Posterior cingulate gyrus (tissue), 11 donors: ENCODE data around the gene PPM1H.

ENCODE experiments used
- DNase-seq, 10 donors: peaks; one replicate each; pipeline versions ENCODE4 v3.0.0 to v3.0.0-alpha.2; 2020 to 2021; ENCODE audit warnings: mixed read lengths in 3 of 10
- intact Hi-C: fragments of 100-400 bp; cut with DNase I; formaldehyde crosslinking; loops from one replicate; pipeline ENCODE4 v1.15.1; 2023

The PPM1H gene

GRCh38 chr12:62601765-62602164 lies 333.2 kb downstream of the PPM1H start:
- intact Hi-C loops: loop anchor here (10.0 kb wide), 2 partner anchors 113 to 333 kb away; partner anchors contain the start of gene PPM1H
- DNase-seq: no peak

GRCh38 chr12:62599854-62600437 lies 335.0 kb downstream of the PPM1H start:
- intact Hi-C loops: loop anchor here (10.0 kb wide), 2 partner anchors 115 to 335 kb away; partner anchors contain the start of gene PPM1H

GRCh38 chr12:62598846-62599245 lies 336.1 kb downstream of the PPM1H start:
- intact Hi-C loops: no loop called here
- no peak for DNase-seq

More at GRCh38 chr12:62599854-62600437, 335.0 kb downstream of the PPM1H start:
- no peak for DNase-seq

GRCh38 chr12:62597253-62597652 lies 337.7 kb downstream of the PPM1H start:
- intact Hi-C loops: no loop called here
- no peak for DNase-seq
